ENCODE results near the gene CNGA1. TPM values are rescaled to one million over a fixed set of nuclear protein-coding genes. Genes with fewer than 3 reads are reported as not detected.
"Not testable (repeated sequence)": the region's sequence is repeated elsewhere in the genome, so short reads cannot be mapped to it uniquely, and the experiment has no call there.

Gene CNGA1
- total RNA-seq, 1 donor from 2014 or later: not detected

- Mint-ChIP-seq H3K27ac (ENCODE audit: unreplicated experiment) (no peak overlapping the region), H3K4me1 (ENCODE audit: low read depth, unreplicated experiment) (no peaks in the 10 kb centered on the region), H3K9me3 (ENCODE audit: unreplicated experiment) (no peaks in the 10 kb centered on the region), H3K27me3 (ENCODE audit: unreplicated experiment) (no peaks in the 10 kb centered on the region), H3K4me3 (ENCODE audit: unreplicated experiment) (no peak overlapping the region), H3K36me3 (ENCODE audit: unreplicated experiment) (no peaks in the 10 kb centered on the region)
- no peak for DNase-seq
- TF ChIP-seq, protein P1, sequence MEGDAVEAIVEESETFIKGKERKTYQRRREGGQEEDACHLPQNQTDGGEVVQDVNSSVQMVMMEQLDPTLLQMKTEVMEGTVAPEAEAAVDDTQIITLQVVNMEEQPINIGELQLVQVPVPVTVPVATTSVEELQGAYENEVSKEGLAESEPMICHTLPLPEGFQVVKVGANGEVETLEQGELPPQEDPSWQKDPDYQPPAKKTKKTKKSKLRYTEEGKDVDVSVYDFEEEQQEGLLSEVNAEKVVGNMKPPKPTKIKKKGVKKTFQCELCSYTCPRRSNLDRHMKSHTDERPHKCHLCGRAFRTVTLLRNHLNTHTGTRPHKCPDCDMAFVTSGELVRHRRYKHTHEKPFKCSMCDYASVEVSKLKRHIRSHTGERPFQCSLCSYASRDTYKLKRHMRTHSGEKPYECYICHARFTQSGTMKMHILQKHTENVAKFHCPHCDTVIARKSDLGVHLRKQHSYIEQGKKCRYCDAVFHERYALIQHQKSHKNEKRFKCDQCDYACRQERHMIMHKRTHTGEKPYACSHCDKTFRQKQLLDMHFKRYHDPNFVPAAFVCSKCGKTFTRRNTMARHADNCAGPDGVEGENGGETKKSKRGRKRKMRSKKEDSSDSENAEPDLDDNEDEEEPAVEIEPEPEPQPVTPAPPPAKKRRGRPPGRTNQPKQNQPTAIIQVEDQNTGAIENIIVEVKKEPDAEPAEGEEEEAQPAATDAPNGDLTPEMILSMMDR (IDR thresholded peaks at IDR 0.05; ENCODE audit: partially characterized antibody, unreplicated experiment): no peak
These were observed 80.1 kb downstream of the CNGA1 start for GRCh38 chr4:47936336-47936735.

GRCh38 chr4:47933840-47934239, 82.6 kb downstream of the CNGA1 start:
- H3K27ac Mint-ChIP-seq (ENCODE audit: unreplicated experiment): no peak overlapping the region
- no peak for DNase-seq
- H3K27me3 Mint-ChIP-seq (ENCODE audit: unreplicated experiment): no peaks in the 10 kb centered on the region
- H3K4me3 Mint-ChIP-seq (ENCODE audit: unreplicated experiment): no peak overlapping the region
- no peaks in the 10 kb centered on the region for H3K36me3 Mint-ChIP-seq (ENCODE audit: unreplicated experiment)
- H3K4me1 Mint-ChIP-seq (ENCODE audit: low read depth, unreplicated experiment): no peaks in the 10 kb centered on the region
- no peaks in the 10 kb centered on the region for H3K9me3 Mint-ChIP-seq (ENCODE audit: unreplicated experiment)
- TF ChIP-seq, protein P1 (IDR thresholded peaks at IDR 0.05; ENCODE audit: partially characterized antibody, unreplicated experiment): peak; percentile 70

GRCh38 chr4:47930971-47931804, 85.3 kb downstream of the CNGA1 start:
- DNase-seq: no peak
- Mint-ChIP-seq H3K9me3 (ENCODE audit: unreplicated experiment) (no peaks in the 10 kb centered on the region), H3K4me1 (ENCODE audit: low read depth, unreplicated experiment) (peaks cover 2% of the 10 kb centered on the region), H3K27ac (ENCODE audit: unreplicated experiment) (no peak overlapping the region), H3K27me3 (ENCODE audit: unreplicated experiment) (no peaks in the 10 kb centered on the region), H3K36me3 (ENCODE audit: unreplicated experiment) (no peaks in the 10 kb centered on the region), H3K4me3 (ENCODE audit: unreplicated experiment) (no peak overlapping the region)
- TF ChIP-seq, protein P1 (IDR thresholded peaks at IDR 0.05; ENCODE audit: partially characterized antibody, unreplicated experiment): no peak

- TF ChIP-seq, protein P1 (IDR thresholded peaks at IDR 0.05; ENCODE audit: partially characterized antibody, unreplicated experiment): no peak
- Mint-ChIP-seq H3K4me1 (ENCODE audit: low read depth, unreplicated experiment) (peaks cover 2% of the 10 kb centered on the region), H3K36me3 (ENCODE audit: unreplicated experiment) (no peaks in the 10 kb centered on the region), H3K27me3 (ENCODE audit: unreplicated experiment) (no peaks in the 10 kb centered on the region), H3K4me3 (ENCODE audit: unreplicated experiment) (no peak overlapping the region), H3K27ac (ENCODE audit: unreplicated experiment) (no peak overlapping the region), H3K9me3 (ENCODE audit: unreplicated experiment) (no peaks in the 10 kb centered on the region)
- no peak for DNase-seq
These were observed 86.7 kb downstream of the CNGA1 start for GRCh38 chr4:47929682-47930201.

DNA sequence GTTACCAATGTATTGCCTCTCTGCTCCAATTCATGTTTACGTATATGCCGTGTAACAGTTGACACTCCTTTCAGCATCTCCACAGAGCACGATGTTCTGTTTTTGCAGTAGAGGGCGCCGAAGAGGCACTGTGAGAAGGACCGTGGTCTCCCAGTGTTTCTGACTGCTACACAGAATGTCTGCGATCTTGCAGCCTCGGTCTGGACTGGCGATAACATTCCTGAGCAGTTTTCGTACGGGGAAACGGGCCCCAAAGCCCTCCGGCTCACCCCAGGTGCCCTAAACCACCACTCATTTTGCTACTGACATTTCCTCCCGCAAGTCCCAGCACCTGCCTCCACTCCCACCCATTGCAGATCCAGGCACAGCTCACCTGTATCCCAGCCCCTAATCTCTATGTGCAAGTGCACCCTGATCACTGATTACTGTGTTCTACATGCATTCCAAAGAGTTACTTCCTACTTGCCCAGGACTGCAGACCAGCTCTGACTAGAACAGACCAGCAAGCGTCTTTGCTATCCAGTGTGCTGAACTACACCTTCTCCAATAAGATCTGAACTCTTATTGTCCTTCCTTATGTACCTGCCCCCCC, 89.7 kb downstream of the CNGA1 start:
- TF ChIP-seq, protein P1 (IDR thresholded peaks at IDR 0.05; ENCODE audit: partially characterized antibody, unreplicated experiment): peak; percentile 48
- H3K27me3 Mint-ChIP-seq (ENCODE audit: unreplicated experiment): no peaks in the 10 kb centered on the region
- H3K36me3 Mint-ChIP-seq (ENCODE audit: unreplicated experiment): no peaks in the 10 kb centered on the region
- no peaks in the 10 kb centered on the region for H3K9me3 Mint-ChIP-seq (ENCODE audit: unreplicated experiment)
- no peak overlapping the region for H3K27ac Mint-ChIP-seq (ENCODE audit: unreplicated experiment)
- peak overlapping the region; percentile 35 for H3K4me3 Mint-ChIP-seq (ENCODE audit: unreplicated experiment)
- peak; percentile 64 for DNase-seq
- peaks cover 2% of the 10 kb centered on the region for H3K4me1 Mint-ChIP-seq (ENCODE audit: low read depth, unreplicated experiment)

GRCh38 chr4:47923261-47923608, 93.2 kb downstream of the CNGA1 start:
- H3K27me3 Mint-ChIP-seq (ENCODE audit: unreplicated experiment); H3K4me3 Mint-ChIP-seq (ENCODE audit: unreplicated experiment); H3K4me1 Mint-ChIP-seq (ENCODE audit: low read depth, unreplicated experiment); H3K27ac Mint-ChIP-seq (ENCODE audit: unreplicated experiment); H3K36me3 Mint-ChIP-seq (ENCODE audit: unreplicated experiment); H3K9me3 Mint-ChIP-seq (ENCODE audit: unreplicated experiment); DNase-seq: not testable (repeated sequence)
